CD4-positive, alpha-beta T cell treated with Interleukin-6 for 4 hours (primary cell): ENCODE results near the gene MXI1.
A peak's percentile ranks its signal among the peaks of the same experiment; 100 is the strongest.

Experiments used
- DNase-seq: peaks from one replicate; pipeline ENCODE4 v3.0.0-alpha.2; 2020; ENCODE audit warnings: mixed read lengths

The MXI1 gene

DNA sequence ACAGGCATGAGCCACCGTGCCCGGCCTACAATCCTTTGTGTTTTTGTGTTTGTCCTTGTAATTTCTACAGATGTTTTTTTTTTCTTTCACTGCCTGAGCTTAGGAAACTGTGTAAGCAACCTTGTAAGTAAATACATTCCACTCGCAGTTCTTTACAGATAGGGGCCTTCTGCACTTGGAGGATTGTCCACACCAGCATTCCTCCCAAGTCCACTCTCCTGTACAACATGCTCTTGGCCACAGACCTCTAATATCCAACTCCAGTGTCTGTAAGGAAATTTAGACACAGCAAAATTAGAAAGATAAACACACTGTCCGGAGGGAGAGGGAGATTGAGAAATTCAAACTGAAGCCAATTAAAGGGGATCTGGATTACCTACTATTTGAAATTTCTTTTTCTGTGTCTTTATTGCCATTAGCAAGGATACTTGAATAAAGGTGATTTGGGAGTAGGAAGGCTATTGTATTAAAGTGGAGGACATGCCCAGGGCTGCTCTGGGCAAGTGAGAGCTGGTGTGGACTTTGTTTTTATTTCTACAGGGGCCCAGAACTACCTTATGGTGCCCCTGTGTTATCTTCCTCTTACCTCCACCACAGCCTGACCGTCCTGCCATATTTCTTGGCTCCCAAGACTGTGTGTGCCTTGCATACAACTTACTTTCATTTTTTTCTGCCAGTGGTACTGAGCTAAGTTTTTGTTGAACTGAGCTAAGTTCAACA is 9.7 kb downstream of the MXI1 start:
- DNase-seq: no peak

DNA sequence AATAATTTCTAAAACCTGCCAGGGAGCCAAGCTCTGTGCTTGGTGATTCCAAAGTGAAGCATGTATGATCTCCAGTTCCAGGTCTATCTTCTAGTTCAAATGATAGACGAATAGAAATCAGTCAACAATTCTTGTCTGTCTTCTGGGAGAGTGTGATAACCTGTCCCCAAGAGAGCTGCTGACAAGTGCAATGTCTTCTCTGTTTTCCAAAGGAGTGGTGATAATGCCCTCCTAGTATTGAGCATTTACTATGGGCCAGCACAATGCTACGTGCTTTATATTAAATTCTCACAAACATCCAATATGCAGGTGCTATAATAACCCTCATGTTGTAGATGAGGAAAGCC is 10.2 kb downstream of the MXI1 start:
- DNase-seq: no peak

DNA sequence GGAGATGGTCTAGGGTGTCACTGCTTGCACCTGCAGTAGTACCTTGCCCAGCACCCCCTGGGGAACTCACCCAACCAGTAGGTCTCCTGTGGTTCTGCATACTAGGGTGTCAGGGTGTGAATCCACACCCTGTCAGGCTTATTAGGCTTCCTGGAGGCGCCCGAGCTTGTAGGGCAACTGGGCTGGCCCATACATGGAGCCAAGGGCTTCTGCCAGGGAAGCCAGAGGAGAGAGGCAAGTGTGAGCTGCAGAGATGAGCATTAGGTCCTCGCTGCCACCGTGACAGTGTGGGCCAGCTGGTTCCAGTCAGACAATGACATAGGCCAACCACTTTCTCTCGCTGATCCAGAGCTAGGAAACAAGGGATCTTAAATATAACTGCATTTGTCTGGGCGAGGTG is 11.2 kb downstream of the MXI1 start:
- DNase-seq: no peak

DNA sequence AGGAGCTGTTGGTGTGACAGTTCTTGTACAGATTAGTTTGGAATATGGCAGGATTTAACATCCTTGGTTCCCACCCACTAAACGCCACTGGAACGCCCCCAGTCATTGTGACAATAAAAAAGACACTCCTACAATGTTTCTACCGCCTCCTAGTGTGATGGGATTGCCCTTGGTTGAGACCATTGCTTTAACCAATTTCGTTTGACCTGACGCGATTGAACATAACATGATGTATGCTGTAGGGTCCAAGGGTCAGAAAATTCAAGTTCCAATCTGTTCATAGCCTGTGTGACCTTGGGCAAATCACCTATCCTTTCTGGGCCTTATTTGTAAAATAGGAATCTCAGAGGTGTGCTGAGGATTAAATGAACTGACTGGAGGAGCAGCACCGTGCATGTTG is 12.5 kb downstream of the MXI1 start:
- no peak for DNase-seq

DNA sequence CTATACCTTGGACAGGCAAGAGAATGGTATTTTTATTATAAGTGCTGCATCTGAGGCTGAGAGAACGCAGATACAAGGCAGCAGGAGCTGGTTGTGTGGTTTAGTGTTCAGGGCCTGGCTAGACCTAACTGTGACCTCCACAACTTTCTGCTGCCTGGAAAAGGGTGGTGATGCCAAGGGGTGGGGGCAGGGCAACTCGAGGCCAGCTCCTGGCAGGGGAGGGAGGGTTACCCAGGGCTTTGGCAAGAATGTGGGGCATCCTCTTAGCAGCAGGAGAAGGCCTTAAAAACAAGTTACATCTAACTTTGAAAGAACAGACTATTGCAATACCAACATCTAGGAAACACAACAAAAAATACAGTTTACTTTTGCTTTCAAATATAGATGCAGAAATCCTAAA is 13.0 kb downstream of the MXI1 start:
- no peak for DNase-seq

DNA sequence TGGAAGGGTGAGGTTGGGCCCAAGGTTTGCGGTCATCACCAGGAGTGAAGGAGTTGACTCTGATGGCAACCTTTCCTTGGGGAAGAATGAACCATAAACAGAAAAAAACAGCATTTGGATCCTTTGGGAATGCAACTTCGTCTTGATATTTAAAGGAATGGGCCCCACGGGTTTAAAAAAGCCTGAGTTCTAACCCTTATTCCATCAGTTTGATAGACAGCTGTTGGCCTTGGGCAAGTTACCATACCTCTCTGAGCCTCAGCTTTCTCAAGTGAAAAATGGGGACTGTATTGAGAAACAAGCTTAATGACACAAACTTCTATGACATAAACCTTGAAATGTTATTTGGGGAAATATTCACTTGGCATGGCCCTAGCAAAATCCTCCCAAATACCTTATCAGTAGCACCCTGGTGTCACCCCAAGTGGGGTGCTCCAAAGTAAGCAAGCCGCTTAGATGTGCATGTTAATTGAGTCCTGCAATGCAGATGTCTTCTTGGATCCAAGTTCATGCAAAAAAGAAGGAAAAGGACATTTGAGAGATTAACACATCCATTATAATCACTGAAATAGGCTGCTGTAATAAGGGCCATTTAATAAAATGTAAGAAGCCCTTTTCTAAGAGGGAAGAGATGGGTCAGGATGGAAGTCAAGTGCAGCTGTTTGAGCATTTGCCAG is 13.8 kb downstream of the MXI1 start:
- no peak for DNase-seq

DNA sequence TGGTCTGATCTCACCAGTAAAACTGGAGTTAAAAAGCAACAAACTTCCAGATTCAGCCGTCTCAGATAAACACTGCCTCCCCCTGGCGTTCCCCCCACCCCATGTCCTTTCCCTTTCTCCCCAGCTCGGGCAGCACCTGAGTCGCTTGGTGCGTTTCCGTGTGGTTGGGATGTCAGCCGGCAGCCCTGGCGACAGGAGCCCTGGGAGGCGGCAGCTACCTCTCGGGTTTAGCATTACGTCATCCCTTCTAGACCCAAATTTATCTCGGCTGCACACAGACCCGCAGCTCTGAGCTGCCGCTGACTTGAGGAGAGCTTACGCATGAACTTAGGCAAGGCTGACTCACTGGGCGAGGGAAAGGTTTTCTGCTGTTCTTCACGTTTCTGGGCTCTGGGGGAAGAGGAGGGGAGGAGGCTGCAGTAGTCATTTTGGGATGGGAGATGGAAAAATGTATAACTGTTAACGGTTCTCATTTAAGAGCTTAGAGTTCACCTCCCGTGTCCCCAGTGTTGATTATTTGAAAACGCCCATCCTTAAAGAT is 14.4 kb downstream of the MXI1 start:
- DNase-seq: peak; percentile 83

DNA sequence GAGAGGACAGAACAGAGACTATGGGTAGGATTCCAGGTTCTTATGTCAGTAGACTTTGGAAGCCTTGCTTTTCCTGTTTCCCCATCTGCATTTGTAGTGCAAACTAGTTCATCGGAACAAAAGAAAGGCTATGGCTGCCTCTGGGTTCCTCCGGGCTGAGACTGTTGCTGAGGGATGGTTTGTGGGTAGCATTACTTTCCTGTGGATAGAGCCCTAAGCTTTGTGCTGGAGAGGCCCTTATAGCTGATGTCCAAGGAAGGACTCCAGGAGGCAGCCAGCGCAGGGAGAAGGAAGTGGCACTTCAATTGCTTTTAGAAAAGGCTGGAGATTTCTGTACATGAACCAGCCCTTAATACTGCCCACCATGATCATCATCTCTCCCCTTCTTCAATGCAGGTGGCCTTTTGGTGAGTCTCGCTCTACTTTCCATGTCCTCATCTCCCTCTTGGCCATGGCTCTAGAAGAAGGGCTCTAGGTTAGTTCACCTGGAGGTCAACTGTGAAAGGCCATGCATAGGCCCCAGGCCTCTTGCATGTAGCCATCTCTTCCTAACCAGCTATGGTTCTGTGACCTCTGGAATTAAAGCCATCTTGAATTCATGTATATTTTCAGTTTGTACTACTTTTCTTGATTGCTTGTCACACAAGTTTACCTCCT is 15.4 kb downstream of the MXI1 start:
- DNase-seq: no peak

DNA sequence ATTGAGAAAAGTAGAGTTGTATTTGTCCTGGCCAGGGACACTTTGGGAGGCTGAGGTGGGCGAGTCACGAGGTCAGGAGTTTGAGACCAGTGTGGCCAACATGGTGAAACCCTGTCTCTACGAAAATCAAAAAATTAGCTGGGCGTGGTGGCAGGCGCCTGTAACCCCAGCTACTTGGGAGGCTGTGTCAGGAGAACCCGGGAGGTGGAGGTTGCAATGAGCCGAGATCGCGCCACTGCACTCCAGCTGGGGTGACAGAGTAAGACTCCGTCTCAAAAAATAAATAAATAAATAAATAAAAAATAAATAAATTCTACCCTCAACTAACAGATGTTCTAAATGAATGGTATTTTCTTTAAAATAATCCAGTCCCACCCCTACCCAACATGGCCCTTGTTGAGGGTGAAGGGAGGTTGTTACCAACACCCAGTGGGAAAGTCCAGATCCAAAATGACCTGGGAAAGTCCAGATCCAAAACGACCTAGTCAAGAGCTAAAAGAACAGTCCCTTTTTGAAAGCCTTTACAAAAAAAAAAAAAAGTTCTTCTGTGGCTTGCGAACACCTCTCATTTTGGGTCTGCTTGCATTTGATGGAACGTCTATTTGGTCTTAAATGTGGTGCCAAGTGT is 16.0 kb downstream of the MXI1 start:
- DNase-seq: no peak

DNA sequence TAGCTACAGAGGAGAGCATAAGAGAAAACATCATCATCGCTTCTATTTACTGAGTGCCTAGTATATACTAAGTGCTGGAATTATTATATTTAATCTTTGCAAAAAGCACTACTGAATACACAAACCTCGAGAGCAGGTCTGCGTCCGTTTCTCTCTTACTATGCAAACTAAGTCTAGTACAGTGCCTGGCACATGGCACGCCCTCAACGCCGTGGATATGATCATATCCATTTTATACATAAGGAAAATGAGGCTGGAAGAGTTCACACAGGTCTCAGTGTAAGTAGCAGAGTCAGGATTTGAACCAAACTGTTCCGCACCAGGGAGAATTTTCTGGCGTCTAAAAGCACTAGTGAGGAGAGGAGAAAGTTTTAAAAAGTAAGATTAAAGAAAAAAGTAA is 17.6 kb downstream of the MXI1 start:
- DNase-seq: no peak

DNA sequence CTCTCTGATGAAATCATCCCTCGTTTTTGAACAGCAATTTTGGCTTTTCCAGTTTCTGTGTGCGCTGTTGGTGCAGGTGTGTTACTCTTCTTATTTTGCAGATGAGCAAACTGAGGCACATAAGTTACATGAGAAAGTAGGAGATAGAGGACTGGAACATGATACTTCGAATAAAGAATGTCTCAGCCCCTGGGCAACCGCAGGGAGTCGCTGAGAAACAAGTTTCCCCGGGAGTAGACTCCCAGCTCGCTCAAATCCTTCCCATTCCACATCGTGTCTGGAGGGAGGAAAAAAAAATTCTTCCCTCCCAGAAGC is 18.0 kb downstream of the MXI1 start:
- no peak for DNase-seq

DNA sequence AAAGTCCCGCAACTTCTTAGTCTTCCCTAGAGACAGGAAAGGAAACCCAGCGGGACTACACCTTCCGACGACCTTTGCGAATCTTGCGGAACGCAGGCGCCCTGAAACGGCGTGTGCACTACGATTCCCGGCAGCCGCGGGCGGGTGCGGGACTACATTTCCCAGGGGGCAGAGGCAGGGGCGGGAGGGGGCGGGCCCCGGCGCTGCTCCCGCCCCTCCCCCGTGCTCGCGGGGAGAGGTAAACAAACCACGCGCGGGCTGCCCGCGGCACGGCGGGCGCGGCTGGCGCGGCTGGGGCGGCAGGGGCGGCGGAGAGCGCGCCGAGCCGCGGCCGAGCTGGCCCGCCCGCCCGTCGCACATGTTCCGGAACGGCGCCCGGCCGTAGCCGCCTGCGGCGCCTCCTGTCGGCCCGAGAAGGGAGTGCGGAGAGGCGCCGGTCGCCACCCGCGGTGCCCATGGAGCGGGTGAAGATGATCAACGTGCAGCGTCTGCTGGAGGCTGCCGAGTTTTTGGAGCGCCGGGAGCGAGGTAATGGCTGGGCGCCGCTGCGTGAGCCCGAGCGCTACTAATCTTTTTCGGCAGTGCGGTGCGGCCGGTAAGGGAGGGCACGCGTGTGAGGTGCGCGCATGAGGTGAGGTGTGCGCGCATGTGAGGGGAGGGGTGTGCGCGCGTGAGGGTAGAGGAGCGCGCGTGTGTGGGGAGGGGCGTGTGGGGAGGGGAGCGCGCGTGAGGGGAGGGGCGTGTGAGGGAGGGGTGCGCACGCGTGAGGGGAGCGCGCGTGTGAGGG is 18.5 kb downstream of the MXI1 start:
- peak; percentile 93 for DNase-seq

DNA sequence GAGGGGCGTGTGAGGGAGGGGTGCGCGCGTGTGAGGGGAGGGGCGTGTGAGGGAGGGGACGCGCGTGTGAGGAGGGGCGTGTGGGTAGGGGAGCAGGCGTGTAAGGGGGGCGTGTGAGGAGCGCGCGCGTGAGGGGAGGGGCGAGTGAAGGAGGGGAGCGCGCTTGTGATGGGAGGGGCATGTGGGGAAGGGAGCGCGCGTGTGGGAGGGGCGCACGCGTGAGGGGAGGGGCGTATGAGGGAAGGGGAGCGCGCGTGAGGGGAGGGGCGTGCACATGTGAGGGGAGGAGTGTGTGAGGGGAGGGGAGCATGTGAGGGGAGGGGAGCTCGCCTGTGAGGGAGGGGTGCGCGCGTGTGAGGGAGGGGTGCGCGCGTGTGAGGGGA is 19.1 kb downstream of the MXI1 start:
- peak; percentile 87 for DNase-seq

DNA sequence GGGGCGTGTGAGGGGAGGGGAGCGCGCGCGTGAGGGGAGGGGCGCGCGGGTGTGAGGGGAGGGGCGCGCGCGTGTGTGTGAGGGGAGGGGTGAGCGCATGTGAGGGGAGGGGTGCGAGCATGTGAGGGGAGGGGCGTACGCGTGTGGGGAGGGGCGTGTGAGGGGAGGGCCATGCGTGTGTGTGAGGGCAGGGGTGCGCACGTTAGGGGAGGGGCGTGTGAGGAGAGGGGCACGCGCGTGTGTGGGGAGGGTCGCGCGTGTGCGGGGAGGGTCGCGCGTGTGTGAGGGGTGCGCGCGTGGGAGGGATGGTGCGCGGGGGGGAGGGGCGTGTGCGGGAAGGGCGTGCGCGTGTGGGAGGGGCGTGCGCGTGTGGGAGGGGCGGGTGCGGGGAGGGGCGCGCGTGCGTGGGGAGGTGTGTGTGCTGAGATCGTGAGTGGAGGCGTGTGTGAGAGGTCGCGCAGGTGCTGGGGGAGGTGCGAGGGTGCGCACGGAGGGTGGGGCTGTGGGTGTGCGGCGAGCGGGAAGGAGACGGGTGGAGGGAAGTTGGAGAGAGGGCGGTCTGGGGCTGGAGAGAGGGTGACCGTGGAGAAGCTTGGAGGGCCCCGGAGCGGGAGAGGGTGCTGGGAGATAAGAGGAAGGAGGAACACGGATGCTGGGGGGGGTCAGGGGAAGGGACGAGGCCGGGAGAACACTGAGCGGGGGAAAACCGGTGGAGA is 19.7 kb downstream of the MXI1 start:
- peak; percentile 88 for DNase-seq

DNA sequence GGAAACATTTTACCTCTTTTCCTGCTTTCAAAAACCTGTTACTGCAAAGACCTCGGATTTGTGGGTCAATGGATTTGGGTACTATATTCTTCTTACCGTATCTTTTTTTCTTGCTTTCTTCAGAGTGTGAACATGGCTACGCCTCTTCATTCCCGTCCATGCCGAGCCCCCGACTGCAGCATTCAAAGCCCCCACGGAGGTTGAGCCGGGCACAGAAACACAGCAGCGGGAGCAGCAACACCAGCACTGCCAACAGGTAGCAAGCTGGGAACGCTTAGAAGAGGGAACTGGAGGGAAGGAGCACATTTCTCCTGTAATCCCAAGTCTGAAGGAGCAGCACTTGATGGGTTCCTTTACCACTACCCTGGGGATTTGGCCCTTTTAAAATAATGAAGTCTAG is 20.7 kb downstream of the MXI1 start:
- no peak for DNase-seq

DNA sequence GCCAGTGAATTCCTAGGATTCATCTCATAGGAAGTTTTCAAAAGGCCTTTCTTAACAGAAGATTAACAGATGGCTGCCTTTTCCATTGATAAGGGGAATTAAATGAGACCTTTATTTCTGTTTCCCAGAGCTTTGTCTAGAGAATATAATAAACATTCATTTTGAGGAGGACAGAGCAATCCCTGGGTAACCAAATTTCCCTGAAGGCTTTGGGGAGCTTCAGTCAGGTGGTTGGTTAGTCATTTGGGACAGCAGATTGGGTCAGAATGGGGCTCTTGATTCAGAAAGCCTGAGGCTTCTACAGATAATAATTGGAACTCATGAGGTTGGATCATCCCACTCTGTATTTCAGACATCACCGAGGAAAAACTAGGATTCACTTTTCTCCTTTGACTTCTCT is 21.8 kb downstream of the MXI1 start:
- no peak for DNase-seq

DNA sequence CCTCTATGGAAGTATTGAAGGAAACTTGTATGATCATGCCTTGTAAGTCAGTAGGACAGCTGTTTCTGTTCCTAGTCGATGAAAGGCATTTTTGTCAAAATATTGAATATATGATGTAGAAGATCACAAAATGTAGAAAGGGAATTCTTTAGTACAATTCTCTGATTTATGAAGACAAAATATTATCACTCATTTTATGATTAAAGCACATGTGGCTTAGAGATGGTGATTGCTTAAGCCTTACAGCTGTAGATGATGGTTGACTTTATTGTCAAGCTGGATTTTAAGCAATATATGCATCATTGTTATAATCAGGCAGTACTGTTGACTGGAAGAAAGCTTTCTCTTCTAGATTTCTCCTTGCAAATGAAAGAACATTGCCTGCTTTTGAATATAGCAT is 26.4 kb downstream of the MXI1 start:
- DNase-seq: no peak

DNA sequence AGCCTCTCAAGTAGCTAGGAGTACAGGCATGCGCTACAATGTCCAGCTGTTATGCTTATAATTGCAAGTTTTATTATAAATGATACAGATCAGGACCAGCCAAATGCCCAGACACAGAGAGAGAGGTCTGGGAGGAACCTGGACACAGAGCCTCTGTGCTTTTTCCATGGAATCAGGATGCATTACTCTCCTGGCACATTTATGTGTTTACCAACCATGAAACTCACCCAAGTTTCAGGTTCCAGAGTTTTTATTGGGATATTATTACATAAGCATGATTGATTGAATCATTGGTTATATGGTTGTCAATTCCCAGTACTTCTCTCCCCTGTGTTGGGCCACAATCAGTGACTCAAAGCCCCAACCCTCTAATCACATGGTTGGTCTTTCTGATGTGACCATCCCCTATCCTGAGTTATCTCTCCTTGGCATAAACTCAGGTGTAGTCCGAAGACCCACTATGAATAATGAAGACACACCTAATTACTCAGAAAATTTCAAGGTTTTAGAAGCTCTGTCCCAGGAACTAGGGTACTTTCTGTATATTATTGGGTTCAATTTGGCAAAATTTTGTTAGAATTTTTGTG is 30.6 kb downstream of the MXI1 start:
- no peak for DNase-seq

DNA sequence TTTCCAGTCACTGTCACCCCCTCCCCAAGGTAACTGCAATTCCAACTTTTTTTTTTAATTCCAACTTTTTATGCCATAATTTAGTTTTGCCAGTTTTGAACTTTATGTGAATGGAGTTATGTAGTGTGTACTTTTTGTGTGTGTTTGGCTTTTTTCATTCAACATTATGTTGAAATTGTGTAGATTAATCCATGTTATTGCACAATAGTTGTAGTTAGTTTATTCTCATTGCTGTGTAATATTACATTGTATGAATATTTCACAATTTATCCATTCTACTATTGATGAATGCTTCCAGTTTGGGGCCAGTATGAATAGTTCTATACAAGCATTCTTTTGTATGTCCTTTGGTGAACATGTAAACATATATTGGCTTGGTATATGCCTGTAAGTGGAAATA is 32.5 kb downstream of the MXI1 start:
- no peak for DNase-seq

DNA sequence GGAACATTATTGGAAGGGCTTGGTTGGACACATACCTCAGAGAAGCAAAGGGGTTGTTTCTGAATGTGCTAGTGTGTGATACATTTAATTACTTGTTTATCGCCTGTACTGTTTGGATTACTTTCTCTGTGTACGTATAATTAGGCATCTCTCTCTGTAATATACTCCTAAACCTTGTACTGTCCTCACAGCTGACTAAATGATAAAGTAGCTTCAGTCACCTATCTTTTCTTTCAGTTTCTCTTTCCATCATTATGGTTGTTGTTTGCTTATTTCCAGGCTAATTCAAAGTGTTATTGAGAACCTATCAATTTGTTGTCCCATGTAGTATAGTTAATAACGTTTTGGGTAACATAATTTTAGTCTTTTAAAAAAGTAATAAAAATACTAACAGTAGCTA is 34.0 kb downstream of the MXI1 start:
- no peak for DNase-seq

DNA sequence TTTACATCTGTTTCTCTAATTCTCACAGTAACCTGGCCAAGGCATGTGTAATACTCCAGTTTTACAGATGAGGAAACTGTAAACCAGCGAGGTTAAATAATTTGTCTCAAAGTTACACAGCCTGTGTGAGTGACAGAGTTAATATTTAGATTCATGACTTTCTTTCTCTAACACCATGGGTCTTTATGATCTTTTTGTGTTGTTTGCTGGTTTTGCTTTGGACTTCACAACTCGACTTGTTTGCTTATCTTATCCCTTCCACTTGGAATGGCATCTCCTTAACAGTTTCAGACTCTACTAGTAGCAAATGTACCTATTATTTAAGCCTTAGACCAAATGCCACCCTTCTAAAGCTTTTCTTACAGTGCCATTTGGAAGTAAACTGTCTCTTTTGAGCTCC is 34.4 kb downstream of the MXI1 start:
- no peak for DNase-seq

DNA sequence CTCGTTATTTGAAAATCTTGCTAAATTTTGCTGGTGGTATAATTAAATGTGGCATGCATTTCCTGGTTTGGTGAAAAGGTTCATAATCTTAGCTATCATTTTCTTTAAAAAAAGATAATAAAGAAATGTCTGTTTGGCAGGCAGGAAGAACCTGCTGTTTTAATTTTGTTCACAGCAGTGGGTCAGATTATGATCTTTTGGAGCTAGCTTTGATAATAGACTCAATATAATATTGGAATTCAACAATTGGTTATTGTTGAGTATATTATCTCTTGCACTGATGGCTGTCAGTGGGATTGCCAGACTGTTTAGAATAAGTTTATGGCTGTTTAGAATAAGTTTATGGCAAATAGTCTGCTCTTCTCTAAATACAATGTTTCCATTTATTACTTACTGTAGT is 35.1 kb downstream of the MXI1 start:
- DNase-seq: no peak
